A549 (cell line): ENCODE measurements around the gene METTL1. TPM values are rescaled to one million over a fixed set of nuclear protein-coding genes. Genes with fewer than 3 reads are reported as not detected.

Experiments used
- ATAC-seq, 2 experiments: fragments of 200-7000 bp in 1 of 2; fragments of >200 bp in 1 of 2; cut with Nextera tagmentation in 1 of 2; cut with Tn5 transposase in 1 of 2; 3 replicates each; pipeline versions ENCODE4 v1.8.0 to v1.9.1; 2018 to 2020; ENCODE audit warnings: mild to moderate bottlenecking in 1 of 2, moderate library complexity in 1 of 2
- CTCF ChIA-PET: fragments of 300-600 bp; sonication (Branson Sonifier 250); formaldehyde crosslinking; extraction: SDS; loops from one replicate; lab custom pipeline; 2021; ENCODE audit warnings: antibody characterized with exemption, inconsistent platforms; lab: Yijun Ruan, JAX
- POLR2A ChIA-PET: fragments of 350-600 bp; formaldehyde crosslinking; extraction: SDS; loops from one replicate; lab custom pipeline; 2021; ENCODE audit warnings: antibody characterized with exemption, inconsistent platforms; lab: Yijun Ruan, JAX
- DNase-seq, 2 experiments: peaks; one replicate each; pipeline versions ENCODE4 v3.0.0 to v3.0.0-alpha.2; 2011 to 2016; ENCODE audit warnings: low read depth in 1 of 2, low spot score in 1 of 2
- FAIRE-seq: peaks from 2 replicates; lab custom pipeline; 2011; peaks lifted over from hg19 to GRCh38; lab: Jason Lieb, UNC
- H3K27ac ChIP-seq, 2 experiments: fragments of >200 bp; sonication (Bioruptor Twin); formaldehyde crosslinking; 3 replicates each; pipeline ENCODE4 v1.5.1; 2016 to 2017
- H3K4me1 ChIP-seq: fragments of >200 bp; sonication (Bioruptor Twin); formaldehyde crosslinking; 3 replicates; pipeline ENCODE4 v1.6.1; 2016
- H3K4me2 ChIP-seq: fragments of >200 bp; sonication (Bioruptor Twin); formaldehyde crosslinking; 3 replicates; pipeline ENCODE4 v1.6.1; 2016
- H3K4me3 ChIP-seq: fragments of >200 bp; sonication (Bioruptor Twin); formaldehyde crosslinking; 3 replicates; pipeline ENCODE4 v1.5.1; 2016
- H3K9me3 ChIP-seq: fragments of >200 bp; sonication (Bioruptor Twin); formaldehyde crosslinking; 3 replicates; pipeline ENCODE4 v1.6.1; 2016
- ATOH8 ChIP-seq: fragments of 250-450 bp; sonication (Bioruptor Pico); IDR thresholded peaks from 2 replicates; pipeline ENCODE4 v1.5.0; 2020; ENCODE audit warnings: low read depth, mild to moderate bottlenecking, moderate library complexity
- CBX2 ChIP-seq: fragments of 200-600 bp; sonication (generic); IDR thresholded peaks from 2 replicates; pipeline ENCODE4 v1.6.1; 2016; ENCODE audit warnings: low read depth, mild to moderate bottlenecking, borderline replicate concordance
- CHD2 ChIP-seq: fragments of 150-350 bp; IDR thresholded peaks from 2 replicates; pipeline ENCODE4 v1.6.1; 2014; ENCODE audit warnings: low read length; ENCODE audit not compliant: partially characterized antibody
- EP300 ChIP-seq, 2 experiments: fragments of >200 bp; sonication (Bioruptor Twin); formaldehyde crosslinking; IDR thresholded peaks; 2 replicates in 1 of 2; 3 replicates in 1 of 2; pipeline ENCODE4 v1.6.1; 2016 to 2017
- ESRRA ChIP-seq: fragments of 150-350 bp; IDR thresholded peaks from 2 replicates; pipeline ENCODE4 v1.6.1; 2014; ENCODE audit warnings: mild to moderate bottlenecking, low read length, borderline replicate concordance
- FOXS1 ChIP-seq: fragments of 250-450 bp; sonication (Bioruptor Pico); IDR thresholded peaks from 2 replicates; pipeline ENCODE4 v1.5.0; 2020; ENCODE audit warnings: mild to moderate bottlenecking, moderate library complexity
- GATA3 ChIP-seq: IDR thresholded peaks from 2 replicates; pipeline ENCODE4 v1.6.1; 2012; ENCODE audit warnings: borderline replicate concordance
- HES2 ChIP-seq: fragments of >200 bp; sonication (Bioruptor Twin); formaldehyde crosslinking; IDR thresholded peaks from 2 replicates; pipeline ENCODE4 v1.6.1; 2016
- HOXA7 ChIP-seq: fragments of 250-450 bp; sonication (Bioruptor Pico); IDR thresholded peaks from 2 replicates; pipeline ENCODE4 v1.5.0; 2020; ENCODE audit warnings: mild to moderate bottlenecking, moderate library complexity
- HOXB13 ChIP-seq: fragments of 250-450 bp; sonication (Bioruptor Pico); IDR thresholded peaks from 2 replicates; pipeline ENCODE4 v1.5.0; 2020; ENCODE audit warnings: low read depth, mild to moderate bottlenecking, moderate library complexity
- MAZ ChIP-seq: fragments of 150-350 bp; IDR thresholded peaks from 2 replicates; pipeline ENCODE4 v1.6.1; 2014; ENCODE audit warnings: antibody characterized with exemption, low read depth, low read length, borderline replicate concordance
- PBX3 ChIP-seq: IDR thresholded peaks from 2 replicates; pipeline ENCODE4 v1.6.1; 2012
- PHF8 ChIP-seq: fragments of 200-600 bp; sonication (generic); IDR thresholded peaks from 2 replicates; pipeline ENCODE4 v1.6.1; 2016; ENCODE audit warnings: low read depth, mild to moderate bottlenecking, antibody characterized with exemption, moderate library complexity, borderline replicate concordance
- POLR2A ChIP-seq: IDR thresholded peaks from 2 replicates; pipeline ENCODE4 v1.6.1; 2012; ENCODE audit warnings: mild to moderate bottlenecking, low read length
- POLR2AphosphoS2 ChIP-seq: conservative IDR thresholded peaks from 2 replicates; pipeline ENCODE4 v1.6.1; 2012; ENCODE audit warnings: low read length, improper control_type of control experiment, inconsistent platforms
- RAD21 ChIP-seq, 2 experiments: fragments of >200 bp in 1 of 2; sonication (Bioruptor Twin) in 1 of 2; formaldehyde crosslinking in 1 of 2; IDR thresholded peaks in 1 of 2; conservative IDR thresholded peaks in 1 of 2; 2 replicates in 1 of 2; 3 replicates in 1 of 2; pipeline ENCODE4 v1.6.1; 2012 to 2018; ENCODE audit warnings: inconsistent platforms in 1 of 2
- RNF2 ChIP-seq: fragments of 200-600 bp; sonication (generic); IDR thresholded peaks from 2 replicates; pipeline ENCODE4 v1.6.1; 2016; ENCODE audit warnings: low read depth, mild to moderate bottlenecking, antibody characterized with exemption, moderate library complexity, borderline replicate concordance
- SREBF2 ChIP-seq: fragments of 450-650 bp; IDR thresholded peaks from 2 replicates; pipeline ENCODE4 v1.6.1; 2014; ENCODE audit warnings: mild to moderate bottlenecking, moderate library complexity
- WGBS: methylation state at CpG from one replicate; pipeline ENCODE4 v1.1.6; 2017; ENCODE audit errors: missing lambda C conversion rate; 5-methylcytosine and 5-hydroxymethylcytosine counted together
- polyA plus RNA-seq, 4 experiments: library from polyadenylated mRNA; depleted of rRNA in 3 of 4; stranded (reverse); fragments of >200 nt; fragmentation: RNase III in 1 of 4; extraction: RNeasy Plus Mini Kit Qiagen cat#74134 plus additional on column Dnase treatment in 1 of 4; gene quantifications; 2 replicates in 3 of 4; 3 replicates in 1 of 4; pipeline ENCODE4 v1.2.3, GENCODE V29; 2011 to 2017
- TF ChIP-seq, protein P1 (sequence below): fragments of 200-600 bp; sonication (generic); IDR thresholded peaks from 2 replicates; pipeline ENCODE4 v1.6.1; 2016; ENCODE audit warnings: antibody characterized with exemption, mild to moderate bottlenecking, moderate library complexity
- TF ChIP-seq, protein P2 (sequence below): fragments of 250-450 bp; sonication (Bioruptor Pico); IDR thresholded peaks from 2 replicates; pipeline ENCODE4 v1.5.0; 2021; ENCODE audit warnings: mild to moderate bottlenecking, moderate library complexity, borderline replicate concordance

The METTL1 gene
- polyA plus RNA-seq, 2 of the 4 experiments (the other 2 are of a cell fraction), result 55.2 to 60.2 TPM

GRCh38 chr12:57764662-57765002 is 7.3 kb downstream of the METTL1 start:
- TF ChIP-seq MAZ, result no peak
- TF ChIP-seq HES2, result no peak
- TF ChIP-seq, protein P1, sequence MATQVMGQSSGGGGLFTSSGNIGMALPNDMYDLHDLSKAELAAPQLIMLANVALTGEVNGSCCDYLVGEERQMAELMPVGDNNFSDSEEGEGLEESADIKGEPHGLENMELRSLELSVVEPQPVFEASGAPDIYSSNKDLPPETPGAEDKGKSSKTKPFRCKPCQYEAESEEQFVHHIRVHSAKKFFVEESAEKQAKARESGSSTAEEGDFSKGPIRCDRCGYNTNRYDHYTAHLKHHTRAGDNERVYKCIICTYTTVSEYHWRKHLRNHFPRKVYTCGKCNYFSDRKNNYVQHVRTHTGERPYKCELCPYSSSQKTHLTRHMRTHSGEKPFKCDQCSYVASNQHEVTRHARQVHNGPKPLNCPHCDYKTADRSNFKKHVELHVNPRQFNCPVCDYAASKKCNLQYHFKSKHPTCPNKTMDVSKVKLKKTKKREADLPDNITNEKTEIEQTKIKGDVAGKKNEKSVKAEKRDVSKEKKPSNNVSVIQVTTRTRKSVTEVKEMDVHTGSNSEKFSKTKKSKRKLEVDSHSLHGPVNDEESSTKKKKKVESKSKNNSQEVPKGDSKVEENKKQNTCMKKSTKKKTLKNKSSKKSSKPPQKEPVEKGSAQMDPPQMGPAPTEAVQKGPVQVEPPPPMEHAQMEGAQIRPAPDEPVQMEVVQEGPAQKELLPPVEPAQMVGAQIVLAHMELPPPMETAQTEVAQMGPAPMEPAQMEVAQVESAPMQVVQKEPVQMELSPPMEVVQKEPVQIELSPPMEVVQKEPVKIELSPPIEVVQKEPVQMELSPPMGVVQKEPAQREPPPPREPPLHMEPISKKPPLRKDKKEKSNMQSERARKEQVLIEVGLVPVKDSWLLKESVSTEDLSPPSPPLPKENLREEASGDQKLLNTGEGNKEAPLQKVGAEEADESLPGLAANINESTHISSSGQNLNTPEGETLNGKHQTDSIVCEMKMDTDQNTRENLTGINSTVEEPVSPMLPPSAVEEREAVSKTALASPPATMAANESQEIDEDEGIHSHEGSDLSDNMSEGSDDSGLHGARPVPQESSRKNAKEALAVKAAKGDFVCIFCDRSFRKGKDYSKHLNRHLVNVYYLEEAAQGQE, result no peak
- TF ChIP-seq ESRRA, result no peak
- no peak for TF ChIP-seq POLR2A
- TF ChIP-seq PBX3, result no peak
- TF ChIP-seq FOXS1, result no peak
- TF ChIP-seq SREBF2, result no peak
- WGBS, result 44% methylated on average over 17 of the region's 17 CpGs
- ATAC-seq (peak; percentile 0 to 2; a peak in 1 of 6 replicates), DNase-seq (no peak), FAIRE-seq (no peak)
- POLR2A ChIA-PET, result interaction anchor here (1.1 kb wide), 1 partner anchor 39 kb away, joined by 3 read pairs; no protein-coding TSS in a partner anchor
- Histone ChIP-seq H3K9me3 (no peaks in the 10 kb centered on the region), H3K4me3 (peak overlapping the region; percentile 52), H3K4me2 (peak overlapping the region; percentile 98), H3K4me1 (peaks cover 25% of the 10 kb centered on the region), H3K27ac (peak overlapping the region; percentile 62 to 88; a peak in 5 of 6 replicates)
- CTCF ChIA-PET, result interaction anchor here (0.8 to 8.0 kb wide), 6 partner anchors 9 to 141 kb away, joined by 3 to 117 read pairs (median 5); partner anchors contain the start of genes MARCHF9 and TSFM

GRCh38 chr12:57763881-57764661 is 7.8 kb downstream of the METTL1 start:
- Histone ChIP-seq H3K4me2 (peak overlapping the region; percentile 98), H3K4me3 (no peak overlapping the region)
- ATAC-seq (no peak), DNase-seq (no peak)
- 72% methylated on average over 6 of the region's 6 CpGs for WGBS
- CTCF ChIA-PET, result interaction anchor here (0.8 to 8.0 kb wide), 8 partner anchors 8 to 142 kb away, joined by 3 to 117 read pairs (median 4); partner anchors contain the start of genes EEF1AKMT3, MARCHF9 and TSFM
- POLR2A ChIA-PET, result interaction anchor here (1.1 kb wide), 1 partner anchor 38 kb away, joined by 3 read pairs; no protein-coding TSS in a partner anchor
- TF ChIP-seq HOXB13 (CRISPR knock-in tag) (no peak), CHD2 (no peak), SREBF2 (no peak), ESRRA (no peak), ATOH8 (CRISPR knock-in tag) (no peak), POLR2A (no peak), RNF2 (no peak), POLR2AphosphoS2 (no peak), HOXA7 (CRISPR knock-in tag) (no peak), EP300 (IDR thresholded peaks at IDR 0.05) (no peak), PHF8 (no peak), RAD21 (conservative IDR thresholded peaks at IDR 0.05 in 1 of 2, IDR thresholded peaks at IDR 0.05 in 1 of 2) (no peak), GATA3 (no peak), CBX2 (no peak)
- TF ChIP-seq, protein P2, sequence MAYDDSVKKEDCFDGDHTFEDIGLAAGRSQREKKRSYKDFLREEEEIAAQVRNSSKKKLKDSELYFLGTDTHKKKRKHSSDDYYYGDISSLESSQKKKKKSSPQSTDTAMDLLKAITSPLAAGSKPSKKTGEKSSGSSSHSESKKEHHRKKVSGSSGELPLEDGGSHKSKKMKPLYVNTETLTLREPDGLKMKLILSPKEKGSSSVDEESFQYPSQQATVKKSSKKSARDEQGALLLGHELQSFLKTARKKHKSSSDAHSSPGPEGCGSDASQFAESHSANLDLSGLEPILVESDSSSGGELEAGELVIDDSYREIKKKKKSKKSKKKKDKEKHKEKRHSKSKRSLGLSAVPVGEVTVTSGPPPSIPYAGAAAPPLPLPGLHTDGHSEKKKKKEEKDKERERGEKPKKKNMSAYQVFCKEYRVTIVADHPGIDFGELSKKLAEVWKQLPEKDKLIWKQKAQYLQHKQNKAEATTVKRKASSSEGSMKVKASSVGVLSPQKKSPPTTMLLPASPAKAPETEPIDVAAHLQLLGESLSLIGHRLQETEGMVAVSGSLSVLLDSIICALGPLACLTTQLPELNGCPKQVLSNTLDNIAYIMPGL (CRISPR knock-in tag), result no peak
- TF ChIP-seq, protein P1, result no peak
- TF ChIP-seq, all 56 proteins: peak for 0
- Histone ChIP-seq H3K27ac (peak overlapping the region in 1 of 2 experiments; percentile 88; a peak in 1 of 6 replicates), H3K9me3 (no peaks in the 10 kb centered on the region), H3K4me1 (peaks cover 25% of the 10 kb centered on the region)
- FAIRE-seq, result no peak
